OCI-LY7 (cell line): ENCODE data around the gene ALK.

ENCODE experiments used
- EZH2phosphoT487 ChIP-seq: fragments of 200-600 bp; sonication (generic); IDR thresholded peaks from 2 replicates; pipeline ENCODE4 v1.6.1; 2018; ENCODE audit warnings: low read depth, borderline replicate concordance, mild to moderate bottlenecking, mixed run types, antibody characterized with exemption, low read length, moderate library complexity, mixed read lengths
- TF ChIP-seq, protein P1 (sequence below): fragments of 200-600 bp; sonication (generic); conservative IDR thresholded peaks from 2 replicates; pipeline ENCODE4 v1.5.1; 2014; ENCODE audit warnings: mild to moderate bottlenecking, antibody characterized with exemption, low read length, moderate library complexity, mixed read lengths

DNA sequence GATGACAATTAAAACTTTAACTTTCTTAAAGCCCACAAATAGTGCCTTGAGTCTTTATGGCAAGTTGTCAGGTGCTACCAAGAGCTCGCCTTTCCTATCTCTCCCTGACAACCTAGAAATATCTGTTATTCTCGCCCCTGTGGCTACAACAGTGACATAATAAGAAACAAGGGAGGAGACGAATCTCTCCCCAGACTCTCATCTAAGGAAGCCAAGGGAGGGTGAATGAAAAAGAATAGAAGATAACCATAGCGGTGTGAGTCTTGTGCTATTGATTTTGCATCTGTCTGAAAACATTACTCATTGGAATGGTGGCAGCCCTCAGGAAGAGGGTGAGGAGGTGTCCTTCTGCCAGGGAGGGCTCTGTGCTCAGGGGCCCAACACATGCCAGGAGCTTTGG, 114.3 kb downstream of the ALK start:
- TF ChIP-seq, protein P1, sequence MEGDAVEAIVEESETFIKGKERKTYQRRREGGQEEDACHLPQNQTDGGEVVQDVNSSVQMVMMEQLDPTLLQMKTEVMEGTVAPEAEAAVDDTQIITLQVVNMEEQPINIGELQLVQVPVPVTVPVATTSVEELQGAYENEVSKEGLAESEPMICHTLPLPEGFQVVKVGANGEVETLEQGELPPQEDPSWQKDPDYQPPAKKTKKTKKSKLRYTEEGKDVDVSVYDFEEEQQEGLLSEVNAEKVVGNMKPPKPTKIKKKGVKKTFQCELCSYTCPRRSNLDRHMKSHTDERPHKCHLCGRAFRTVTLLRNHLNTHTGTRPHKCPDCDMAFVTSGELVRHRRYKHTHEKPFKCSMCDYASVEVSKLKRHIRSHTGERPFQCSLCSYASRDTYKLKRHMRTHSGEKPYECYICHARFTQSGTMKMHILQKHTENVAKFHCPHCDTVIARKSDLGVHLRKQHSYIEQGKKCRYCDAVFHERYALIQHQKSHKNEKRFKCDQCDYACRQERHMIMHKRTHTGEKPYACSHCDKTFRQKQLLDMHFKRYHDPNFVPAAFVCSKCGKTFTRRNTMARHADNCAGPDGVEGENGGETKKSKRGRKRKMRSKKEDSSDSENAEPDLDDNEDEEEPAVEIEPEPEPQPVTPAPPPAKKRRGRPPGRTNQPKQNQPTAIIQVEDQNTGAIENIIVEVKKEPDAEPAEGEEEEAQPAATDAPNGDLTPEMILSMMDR = no peak
- no peak for TF ChIP-seq EZH2phosphoT487
